ENCODE data around the gene SGMS1.

DNA sequence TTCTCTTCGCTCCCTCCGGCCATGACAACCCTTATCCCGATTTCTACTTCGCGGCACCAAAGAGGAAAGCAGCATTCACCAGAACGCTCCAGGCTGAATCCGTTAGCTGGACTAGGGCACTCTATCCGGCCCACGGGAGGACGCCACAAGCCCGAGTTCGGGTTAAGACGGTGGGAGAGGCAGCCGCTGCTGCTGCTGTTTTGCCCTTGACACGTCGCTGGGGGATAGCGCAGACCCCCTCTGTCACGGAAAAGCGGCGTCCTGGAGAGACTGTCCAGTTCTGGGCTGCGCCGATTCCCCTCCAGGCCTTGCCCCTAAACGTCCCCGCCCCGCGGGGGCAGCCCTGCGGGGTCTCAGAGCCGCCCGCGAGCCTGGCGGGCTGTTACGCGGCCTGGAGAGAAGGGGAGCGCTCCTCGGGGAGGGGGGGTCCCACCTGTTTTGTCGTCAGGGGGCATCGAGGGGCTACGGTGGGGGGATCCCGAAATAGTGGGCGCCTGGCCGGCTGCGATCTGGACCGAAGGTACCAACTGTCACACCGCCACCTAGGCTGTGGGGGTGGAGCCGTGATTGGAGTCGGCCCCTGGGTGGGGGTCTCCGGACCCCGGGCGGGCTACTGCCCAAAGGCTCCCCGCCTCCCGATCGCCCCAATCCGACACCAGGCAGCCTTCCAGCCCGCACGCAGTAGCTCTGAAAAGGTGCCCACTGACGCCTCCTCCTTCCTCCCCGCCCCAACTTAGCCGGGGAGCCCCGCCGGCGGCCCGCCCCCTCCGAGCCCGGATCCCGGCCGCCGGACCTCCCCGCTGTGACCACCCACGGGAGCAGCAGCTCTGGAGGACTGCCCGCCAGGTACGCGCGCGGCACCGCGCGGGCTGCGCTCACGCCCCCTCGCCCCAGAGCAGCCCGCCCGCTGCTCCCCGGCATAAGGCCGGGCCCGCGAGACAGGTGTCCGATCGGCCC, 772 bp downstream of the SGMS1 start:
- TF ChIP-seq, protein P1, sequence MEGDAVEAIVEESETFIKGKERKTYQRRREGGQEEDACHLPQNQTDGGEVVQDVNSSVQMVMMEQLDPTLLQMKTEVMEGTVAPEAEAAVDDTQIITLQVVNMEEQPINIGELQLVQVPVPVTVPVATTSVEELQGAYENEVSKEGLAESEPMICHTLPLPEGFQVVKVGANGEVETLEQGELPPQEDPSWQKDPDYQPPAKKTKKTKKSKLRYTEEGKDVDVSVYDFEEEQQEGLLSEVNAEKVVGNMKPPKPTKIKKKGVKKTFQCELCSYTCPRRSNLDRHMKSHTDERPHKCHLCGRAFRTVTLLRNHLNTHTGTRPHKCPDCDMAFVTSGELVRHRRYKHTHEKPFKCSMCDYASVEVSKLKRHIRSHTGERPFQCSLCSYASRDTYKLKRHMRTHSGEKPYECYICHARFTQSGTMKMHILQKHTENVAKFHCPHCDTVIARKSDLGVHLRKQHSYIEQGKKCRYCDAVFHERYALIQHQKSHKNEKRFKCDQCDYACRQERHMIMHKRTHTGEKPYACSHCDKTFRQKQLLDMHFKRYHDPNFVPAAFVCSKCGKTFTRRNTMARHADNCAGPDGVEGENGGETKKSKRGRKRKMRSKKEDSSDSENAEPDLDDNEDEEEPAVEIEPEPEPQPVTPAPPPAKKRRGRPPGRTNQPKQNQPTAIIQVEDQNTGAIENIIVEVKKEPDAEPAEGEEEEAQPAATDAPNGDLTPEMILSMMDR (IDR thresholded peaks at IDR 0.05 in 8 of 11, conservative IDR thresholded peaks at IDR 0.05 in 3 of 11), result no peak
- TF ChIP-seq POLR2A (IDR thresholded peaks at IDR 0.05) (no peak), POLR2AphosphoS5 (IDR thresholded peaks at IDR 0.05) (no peak)
